Naive thymus-derived CD8-positive, alpha-beta T cell (primary cell): ENCODE measurements around the gene SLC8A3. TPM values are rescaled to one million over a fixed set of nuclear protein-coding genes. Genes with fewer than 3 reads are reported as not detected.

Experiments used
- ATAC-seq, 2 donors: fragments of 150-1000 bp; cut with Tn5 transposase in 1 of 2; sonication (Bioruptor Pico), chemical (Tn5 transposase) in 1 of 2; 1 replicate in 1 of 2; 2 replicates in 1 of 2; pipeline ENCODE4 v1.10.0; 2021; ENCODE audit warnings: mild to moderate bottlenecking in 2 of 2, moderate library complexity in 2 of 2
- POLR2A ChIA-PET: fragments of 350-600 bp; sonication (Branson Sonifier 250); formaldehyde crosslinking; loops from one replicate; lab custom pipeline; 2021; ENCODE audit warnings: antibody characterized with exemption; lab: Charles Lee
- DNase-seq, 10 donors: peaks; one replicate each; pipeline versions ENCODE4 v3.0.0 to v3.0.0-alpha.2; 2020 to 2022
- H3K27ac Mint-ChIP-seq, 10 donors: one replicate each; pipeline ENCODE4 v1.8.0; 2020 to 2022; ENCODE audit warnings: mild to moderate bottlenecking in 10 of 10, mixed read lengths in 10 of 10, moderate library complexity in 4 of 10, inconsistent platforms in 1 of 10
- H3K27me3 Mint-ChIP-seq, 5 donors: one replicate each; pipeline ENCODE4 v1.8.0; 2021 to 2022; ENCODE audit warnings: mixed read lengths in 5 of 5
- H3K36me3 Mint-ChIP-seq, 3 donors: one replicate each; pipeline ENCODE4 v1.8.0; 2020 to 2022; ENCODE audit warnings: mixed read lengths in 3 of 3, mild to moderate bottlenecking in 2 of 3, inconsistent platforms in 1 of 3
- H3K4me1 Mint-ChIP-seq, 4 donors: one replicate each; pipeline ENCODE4 v1.8.0; 2021 to 2022; ENCODE audit warnings: mixed read lengths in 4 of 4
- H3K4me3 Mint-ChIP-seq, 10 donors: one replicate each; pipeline ENCODE4 v1.8.0; 2020 to 2022; ENCODE audit warnings: mild to moderate bottlenecking in 10 of 10, mixed read lengths in 10 of 10, moderate library complexity in 6 of 10, inconsistent platforms in 1 of 10
- H3K9me3 Mint-ChIP-seq, 9 donors: one replicate each; pipeline ENCODE4 v1.8.0; 2020 to 2022; ENCODE audit warnings: mixed read lengths in 9 of 9, mild to moderate bottlenecking in 3 of 9, inconsistent platforms in 1 of 9, moderate library complexity in 1 of 9
- polyA plus RNA-seq, 3 donors: library from polyadenylated mRNA; unstranded; fragments of 300-500 nt; fragmentation: Illumina TruSeq; gene quantifications; one replicate each; pipeline ENCODE4 v1.2.3, GENCODE V29; 2021
- total RNA-seq, 8 experiments: library from RNA in 2 of 8; stranded (reverse) in 2 of 8; gene quantifications; one replicate each; pipeline ENCODE4 v1.2.3 and lab custom pipeline; 2021 to 2026

SLC8A3 gene
- total and polyA plus RNA-seq, 5 experiments from 2014 or later = not detected

DNA sequence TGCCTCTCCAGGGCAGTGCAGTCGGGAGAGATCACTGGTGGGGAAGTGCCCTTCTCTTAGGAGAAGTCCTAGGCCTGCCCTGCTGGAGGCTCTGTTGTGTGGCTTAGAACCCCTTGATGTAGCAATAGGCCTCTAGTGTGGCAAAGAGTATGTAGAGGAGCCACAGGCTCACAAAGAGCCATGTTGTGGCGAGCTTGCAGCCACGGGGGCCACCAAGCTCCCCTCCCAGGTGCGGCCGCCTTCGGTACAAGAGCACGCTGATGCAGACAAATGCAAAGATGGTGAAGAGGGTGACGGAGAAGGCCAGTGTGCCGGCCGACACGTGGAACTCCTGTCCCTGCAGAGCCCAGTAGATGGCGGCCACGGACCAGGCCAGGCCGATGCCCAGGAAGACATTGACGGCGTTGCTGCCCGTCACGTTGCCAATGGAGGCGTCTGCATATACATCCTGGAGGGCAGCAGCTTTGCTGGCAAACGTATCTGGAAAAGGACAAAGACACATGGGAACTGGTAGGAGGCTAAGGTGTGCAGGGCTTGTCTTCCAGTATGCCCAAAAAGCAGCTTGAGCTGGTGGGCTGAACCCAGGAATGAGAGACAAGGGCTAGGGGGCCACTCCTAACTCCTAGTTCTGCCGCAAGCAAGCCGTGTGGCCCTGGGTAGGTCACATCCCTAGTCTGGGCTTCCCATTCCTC, 142.8 kb downstream of the SLC8A3 start:
- Mint-ChIP-seq H3K27me3 (peaks cover 13 to 40% (median 15%) of the 10 kb centered on the region in 5 donors), H3K4me1 (peaks cover 0 to 2% (median 0%) of the 10 kb centered on the region in 4 donors), H3K27ac (no peak overlapping the region), H3K4me3 (no peak overlapping the region), H3K9me3 (no peaks in the 10 kb centered on the region), H3K36me3 (no peaks in the 10 kb centered on the region)
- ATAC-seq (no peak), DNase-seq (no peak)
- POLR2A ChIA-PET = no interaction called here

DNA sequence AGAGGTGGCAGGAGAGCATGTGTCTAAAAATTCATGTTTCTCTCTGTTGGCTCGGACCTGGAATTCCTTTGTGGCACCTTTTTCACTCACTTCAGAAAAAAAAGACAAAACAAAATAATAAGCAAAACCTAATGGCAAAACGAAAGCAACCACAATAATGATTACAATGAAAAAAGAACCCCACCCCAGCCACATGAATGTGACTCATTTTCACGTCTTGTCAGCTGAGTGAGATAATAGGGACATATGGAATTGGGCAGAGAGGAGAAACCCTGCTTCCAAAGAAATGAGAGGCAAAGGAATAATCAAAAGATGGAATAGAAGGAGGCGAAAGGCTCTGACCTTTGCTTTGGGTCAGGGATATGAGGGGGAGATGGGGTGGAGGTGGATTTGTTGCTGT, 143.4 kb downstream of the SLC8A3 start:
- H3K27me3 Mint-ChIP-seq = peaks cover 14 to 40% (median 15%) of the 10 kb centered on the region in 5 donors
- H3K9me3 Mint-ChIP-seq = no peaks in the 10 kb centered on the region
- no peak for ATAC-seq
- no peak for DNase-seq
- POLR2A ChIA-PET = no interaction called here
- H3K4me1 Mint-ChIP-seq = peaks cover 0 to 2% (median 0%) of the 10 kb centered on the region in 4 donors
- no peak overlapping the region for H3K4me3 Mint-ChIP-seq
- H3K36me3 Mint-ChIP-seq = no peaks in the 10 kb centered on the region
- no peak overlapping the region for H3K27ac Mint-ChIP-seq

DNA sequence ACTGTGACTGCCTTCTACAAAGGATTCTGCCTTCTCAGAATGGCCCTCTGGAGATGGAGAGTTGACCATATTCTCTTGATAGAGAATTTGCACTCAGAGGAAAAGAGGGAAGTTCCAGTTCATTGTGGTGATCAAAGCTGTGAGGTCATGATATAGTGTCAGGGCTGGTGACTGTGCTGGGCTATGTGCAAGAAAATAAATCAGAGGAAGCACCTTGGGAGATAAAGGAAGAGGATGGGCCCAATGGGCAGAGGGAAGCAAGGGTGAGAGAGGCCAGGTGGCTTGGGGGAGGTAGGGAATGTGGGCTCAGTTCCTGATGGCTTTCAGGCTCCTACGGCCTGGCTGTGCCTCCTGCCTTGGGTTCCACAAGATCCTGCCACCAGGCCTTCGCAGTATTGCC, 145.8 kb downstream of the SLC8A3 start:
- H3K9me3 Mint-ChIP-seq = no peaks in the 10 kb centered on the region
- no peak overlapping the region for H3K4me3 Mint-ChIP-seq
- POLR2A ChIA-PET = no interaction called here
- H3K36me3 Mint-ChIP-seq = no peaks in the 10 kb centered on the region
- H3K4me1 Mint-ChIP-seq = peaks cover 0 to 2% (median 0%) of the 10 kb centered on the region in 4 donors
- peak overlapping the region in 1 of 10 donors; percentile 77 for H3K27ac Mint-ChIP-seq
- DNase-seq (no peak), ATAC-seq (no peak)
- H3K27me3 Mint-ChIP-seq = peaks cover 26 to 62% (median 27%) of the 10 kb centered on the region in 5 donors

DNA sequence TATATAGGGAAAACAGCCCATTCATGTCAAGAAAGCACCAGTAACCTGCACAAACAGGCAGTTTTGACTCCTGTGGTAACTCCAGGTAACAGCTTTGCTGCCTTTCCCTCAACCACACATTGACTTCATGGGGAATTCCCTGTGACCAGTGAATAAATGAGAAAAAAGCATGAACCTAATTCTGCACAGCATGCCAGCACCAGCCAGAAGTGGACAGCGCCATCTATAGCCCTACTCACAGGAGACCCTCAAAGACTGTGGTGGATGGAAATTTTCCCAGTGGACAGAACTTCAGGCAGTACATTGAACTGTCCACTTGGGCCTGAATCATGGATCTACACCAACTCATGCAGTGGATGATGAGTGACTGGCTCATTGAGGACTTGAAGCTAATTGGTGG, 152.1 kb downstream of the SLC8A3 start:
- Mint-ChIP-seq H3K27ac (no peak overlapping the region), H3K36me3 (no peaks in the 10 kb centered on the region), H3K9me3 (no peaks in the 10 kb centered on the region), H3K4me1 (no peaks in the 10 kb centered on the region), H3K4me3 (no peak overlapping the region), H3K27me3 (peaks cover 16 to 52% (median 22%) of the 10 kb centered on the region in 5 donors)
- ATAC-seq (no peak), DNase-seq (no peak)
- POLR2A ChIA-PET = no interaction called here

DNA sequence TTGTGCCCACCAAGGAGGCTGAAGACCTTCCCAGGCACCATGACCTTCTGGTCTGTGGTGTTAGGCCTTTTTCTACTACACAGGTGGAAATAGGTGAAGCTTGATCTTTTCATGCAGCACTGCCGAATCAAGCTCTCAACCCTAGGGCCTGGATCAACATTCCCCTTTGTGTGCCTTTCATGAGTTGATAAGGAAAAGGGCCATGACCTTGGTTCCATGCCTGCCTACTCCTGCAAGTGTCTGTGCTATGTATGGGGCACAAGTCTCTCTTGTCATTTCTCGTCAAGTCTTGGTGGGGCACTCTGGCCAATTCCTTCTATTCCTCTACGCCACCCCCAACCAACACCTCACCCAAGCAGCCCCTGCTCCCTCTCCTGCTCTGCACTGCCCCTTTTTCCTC, 154.5 kb downstream of the SLC8A3 start:
- ATAC-seq = no peak
- POLR2A ChIA-PET = no interaction called here
- H3K27me3 Mint-ChIP-seq = peaks cover 9 to 55% (median 17%) of the 10 kb centered on the region in 5 donors
- H3K4me3 Mint-ChIP-seq = no peak overlapping the region
- DNase-seq = no peak
- H3K4me1 Mint-ChIP-seq = no peaks in the 10 kb centered on the region
- peak overlapping the region in 1 of 10 donors; percentile 45 for H3K27ac Mint-ChIP-seq
- no peaks in the 10 kb centered on the region for H3K9me3 Mint-ChIP-seq
- no peaks in the 10 kb centered on the region for H3K36me3 Mint-ChIP-seq

DNA sequence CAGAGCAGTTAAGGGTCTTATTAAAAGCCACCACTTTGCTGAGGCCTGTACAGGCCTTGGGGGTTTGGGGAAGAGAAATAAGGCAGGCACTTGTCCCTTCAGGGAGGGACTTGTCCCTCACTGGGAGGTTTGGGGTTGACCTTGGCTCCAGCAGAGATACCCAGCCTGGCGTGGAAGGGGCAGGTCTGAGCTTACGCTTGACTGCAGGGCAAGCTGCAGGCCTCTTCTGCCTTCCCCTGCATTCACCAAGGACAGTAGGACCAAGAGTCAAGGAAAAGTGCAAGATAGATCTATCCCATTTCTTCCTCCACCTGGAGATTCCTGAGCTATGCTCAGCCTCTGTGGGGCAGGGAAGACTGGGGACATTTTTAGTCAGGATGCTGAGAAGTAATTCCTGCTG, 155.2 kb downstream of the SLC8A3 start:
- no peak for DNase-seq
- Mint-ChIP-seq H3K4me3 (no peak overlapping the region), H3K36me3 (no peaks in the 10 kb centered on the region), H3K27ac (no peak overlapping the region), H3K27me3 (peaks cover 4 to 48% (median 17%) of the 10 kb centered on the region in 5 donors), H3K4me1 (no peaks in the 10 kb centered on the region), H3K9me3 (no peaks in the 10 kb centered on the region)
- no peak for ATAC-seq
- POLR2A ChIA-PET = no interaction called here

DNA sequence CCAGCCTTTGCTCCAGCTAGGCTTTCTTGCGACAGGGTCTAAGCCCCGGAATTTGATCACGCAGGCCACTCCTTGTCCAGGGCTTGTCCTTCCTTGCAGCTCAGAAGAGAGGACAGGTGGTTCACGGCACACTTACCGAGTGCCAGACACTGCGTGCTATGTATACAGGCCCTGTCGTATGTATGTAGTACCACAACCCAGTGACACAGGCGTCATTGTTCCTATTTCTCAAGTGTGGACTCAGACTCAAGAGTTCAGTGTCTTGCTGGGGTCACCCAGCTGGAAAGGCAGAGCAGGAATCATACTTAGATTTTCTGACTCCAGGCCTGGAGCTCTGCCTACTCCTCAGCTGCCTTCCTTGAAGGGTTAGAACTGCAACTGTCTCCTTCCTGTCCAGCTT, 155.6 kb downstream of the SLC8A3 start:
- Mint-ChIP-seq H3K4me1 (peaks cover 0 to 2% (median under 1%) of the 10 kb centered on the region in 4 donors), H3K4me3 (no peak overlapping the region), H3K9me3 (no peaks in the 10 kb centered on the region), H3K27ac (no peak overlapping the region), H3K36me3 (no peaks in the 10 kb centered on the region), H3K27me3 (peaks cover 3 to 44% (median 17%) of the 10 kb centered on the region in 5 donors)
- POLR2A ChIA-PET = no interaction called here
- no peak for DNase-seq
- ATAC-seq = no peak

DNA sequence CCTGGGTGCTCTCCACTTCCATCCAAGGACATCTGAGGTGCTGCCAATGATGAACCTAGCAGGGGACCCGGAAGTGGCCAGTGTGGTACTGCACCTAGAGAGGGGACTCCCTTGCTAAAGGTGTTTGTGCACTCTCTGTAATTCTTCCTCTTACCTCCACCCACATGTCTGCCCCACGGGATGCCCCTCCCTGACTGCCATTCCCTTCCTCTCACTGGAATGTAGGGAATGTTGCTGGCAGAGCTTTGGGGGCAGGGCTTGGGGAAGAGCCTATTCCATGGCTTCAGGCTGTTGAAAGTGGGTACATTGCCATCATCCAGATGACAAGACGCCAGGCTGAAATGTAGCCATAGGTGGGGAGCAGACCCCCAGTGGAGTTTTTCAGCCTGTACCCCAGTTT, 156.3 kb downstream of the SLC8A3 start:
- Mint-ChIP-seq H3K4me1 (peaks cover 0 to 2% (median under 1%) of the 10 kb centered on the region in 4 donors), H3K27ac (no peak overlapping the region), H3K36me3 (no peaks in the 10 kb centered on the region), H3K27me3 (peaks cover 2 to 37% (median 16%) of the 10 kb centered on the region in 5 donors), H3K4me3 (no peak overlapping the region), H3K9me3 (no peaks in the 10 kb centered on the region)
- no peak for DNase-seq
- POLR2A ChIA-PET = no interaction called here
- no peak for ATAC-seq

DNA sequence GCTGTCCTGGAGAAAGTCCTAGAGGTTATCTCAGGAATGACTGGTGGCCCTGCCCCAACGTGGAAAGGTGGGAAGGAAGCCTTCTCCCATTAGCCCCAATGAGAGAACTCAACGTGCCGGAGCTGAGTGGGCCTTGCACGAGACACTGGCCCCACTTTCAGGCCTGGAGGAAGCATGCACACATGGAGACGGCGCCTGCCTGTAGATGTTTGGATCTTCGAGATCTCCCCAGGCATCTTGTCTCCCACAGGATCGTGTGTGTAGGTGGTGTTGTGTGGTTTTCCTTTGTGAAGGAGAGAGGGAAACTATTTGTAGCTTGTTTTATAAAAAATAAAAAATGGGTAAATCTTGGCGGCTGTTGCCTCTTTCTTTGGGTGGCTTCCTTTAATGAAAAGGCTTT, 156.7 kb downstream of the SLC8A3 start:
- H3K36me3 Mint-ChIP-seq = no peaks in the 10 kb centered on the region
- H3K27me3 Mint-ChIP-seq = peaks cover 2 to 36% (median 14%) of the 10 kb centered on the region in 5 donors
- ATAC-seq = no peak
- no peak overlapping the region for H3K4me3 Mint-ChIP-seq
- H3K9me3 Mint-ChIP-seq = no peaks in the 10 kb centered on the region
- peaks cover 0 to 2% (median under 1%) of the 10 kb centered on the region in 4 donors for H3K4me1 Mint-ChIP-seq
- H3K27ac Mint-ChIP-seq = no peak overlapping the region
- no peak for DNase-seq
- POLR2A ChIA-PET = no interaction called here

DNA sequence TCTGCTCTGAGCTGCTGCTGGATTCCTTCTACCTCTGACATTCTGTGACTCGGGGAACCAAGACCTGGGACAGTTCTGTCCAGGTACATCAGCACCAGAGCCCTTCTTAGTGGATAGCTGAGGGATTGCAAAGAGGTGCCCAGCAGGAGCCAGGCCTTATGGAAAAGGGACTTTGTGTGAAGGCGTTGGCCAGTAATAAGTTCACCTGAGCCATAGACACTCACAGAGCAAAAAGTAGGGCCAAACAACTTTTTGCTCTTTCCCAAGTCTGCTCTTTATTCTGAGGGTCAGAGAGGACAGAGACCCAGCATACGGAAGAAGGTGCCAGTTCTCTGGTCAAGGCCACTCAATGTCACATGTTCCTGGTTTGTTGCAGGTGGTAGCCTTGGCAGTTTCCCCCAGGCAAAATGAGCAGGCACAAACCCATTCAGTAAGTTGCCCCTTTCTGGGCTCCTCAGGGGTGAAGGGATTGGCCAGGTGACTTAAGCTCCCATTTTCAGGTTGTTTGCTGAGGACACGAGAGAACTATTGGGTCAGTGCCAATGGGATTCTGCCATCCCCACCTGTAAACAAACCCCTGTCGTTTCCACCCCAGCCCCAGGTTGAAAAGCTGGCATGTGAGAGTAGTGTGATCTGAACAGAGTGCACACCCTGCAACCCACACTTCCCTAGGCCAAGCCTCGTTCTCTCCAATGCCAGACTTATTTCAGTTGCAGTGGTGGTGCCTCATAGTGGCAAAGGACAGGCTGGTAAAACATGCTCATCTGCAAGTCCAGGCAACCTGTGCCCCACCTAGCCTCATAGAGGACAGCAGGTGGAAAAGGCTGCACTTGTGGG, 159.2 kb downstream of the SLC8A3 start:
- H3K27me3 Mint-ChIP-seq = peaks cover 3 to 31% (median 12%) of the 10 kb centered on the region in 5 donors
- POLR2A ChIA-PET = interaction anchor here (0.6 kb wide), 1 partner anchor 1047 kb away, joined by 6 read pairs; no protein-coding TSS in a partner anchor
- H3K27ac Mint-ChIP-seq = no peak overlapping the region
- H3K4me1 Mint-ChIP-seq = peaks cover 0 to 2% (median under 1%) of the 10 kb centered on the region in 4 donors
- no peak overlapping the region for H3K4me3 Mint-ChIP-seq
- H3K9me3 Mint-ChIP-seq = no peaks in the 10 kb centered on the region
- DNase-seq = no peak
- ATAC-seq = no peak
- no peaks in the 10 kb centered on the region for H3K36me3 Mint-ChIP-seq

DNA sequence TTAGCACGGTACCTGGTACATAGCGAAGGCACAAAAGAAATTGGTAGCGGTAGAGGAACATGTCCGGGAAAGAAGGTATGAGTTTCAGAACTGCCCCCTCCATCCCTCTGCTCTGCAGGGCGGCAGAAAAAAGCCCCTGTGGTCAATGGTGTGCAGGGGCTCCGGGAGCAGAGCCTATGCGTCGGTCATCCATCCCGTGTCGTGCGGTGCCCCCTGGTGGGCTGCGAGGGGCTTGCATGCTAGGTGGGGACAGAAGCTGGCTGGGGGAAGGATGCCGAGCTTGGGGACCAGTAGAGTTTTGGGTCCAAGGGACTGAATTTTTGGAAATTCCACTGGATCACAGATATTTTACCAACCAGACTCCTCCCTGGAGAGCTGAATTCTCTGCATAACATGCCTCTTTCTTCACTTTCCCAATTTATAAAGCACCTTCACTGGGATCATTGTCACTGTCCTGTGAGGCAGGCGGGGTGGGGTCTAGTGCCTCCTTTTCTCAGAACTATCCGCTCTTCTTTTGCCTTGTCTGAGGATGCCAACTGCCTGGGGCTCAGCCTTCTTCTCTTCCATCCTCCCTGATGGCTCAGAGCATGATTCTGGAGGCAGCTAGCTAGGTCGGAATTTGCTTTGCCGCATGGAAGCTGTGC, 160.8 kb downstream of the SLC8A3 start:
- H3K27ac Mint-ChIP-seq = no peak overlapping the region
- ATAC-seq = peak; percentile 33 to 52
- H3K4me1 Mint-ChIP-seq = peaks cover 0 to 2% (median under 1%) of the 10 kb centered on the region in 4 donors
- no peaks in the 10 kb centered on the region for H3K36me3 Mint-ChIP-seq
- H3K9me3 Mint-ChIP-seq = no peaks in the 10 kb centered on the region
- peaks cover 2 to 19% (median 9%) of the 10 kb centered on the region in 5 donors for H3K27me3 Mint-ChIP-seq
- DNase-seq = peak; percentile 23 to 71 (median 48)
- POLR2A ChIA-PET = no interaction called here
- H3K4me3 Mint-ChIP-seq = no peak overlapping the region

DNA sequence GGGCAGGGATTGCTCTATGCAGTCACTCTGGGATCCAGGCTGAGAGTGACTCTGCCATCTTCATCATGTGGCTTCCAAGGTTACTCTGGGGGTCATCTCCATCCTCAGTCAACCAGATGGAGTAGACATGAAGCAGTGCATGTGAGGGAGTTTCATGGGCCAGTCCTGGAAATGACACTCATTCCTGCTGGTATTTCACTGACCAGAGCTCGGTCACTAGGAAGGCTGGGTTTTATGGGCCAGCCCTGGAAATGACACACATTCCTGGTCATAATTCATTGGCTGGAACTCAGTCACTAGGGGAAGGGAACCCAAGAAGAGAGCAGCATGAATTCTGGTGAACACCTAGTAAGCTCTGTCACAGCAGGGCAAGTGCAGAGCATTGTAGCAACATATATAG, 164.9 kb downstream of the SLC8A3 start:
- Mint-ChIP-seq H3K4me3 (no peak overlapping the region), H3K27ac (no peak overlapping the region), H3K4me1 (peaks cover 0 to 5% (median 3%) of the 10 kb centered on the region in 4 donors), H3K9me3 (no peaks in the 10 kb centered on the region), H3K36me3 (no peaks in the 10 kb centered on the region), H3K27me3 (peaks cover 0 to 14% (median 2%) of the 10 kb centered on the region in 5 donors)
- ATAC-seq = no peak
- POLR2A ChIA-PET = no interaction called here
- DNase-seq = peak in 1 of 10 donors; percentile 28
